HG02884 (cell line): Measurements from ENCODE around the gene GGACT.

Experiments
- ATAC-seq: cut with Tn5 transposase; IDR thresholded peaks from one replicate; pipeline ENCODE4 v1.9.1; 2021; ENCODE audit warnings: mild to moderate bottlenecking, moderate library complexity; ENCODE audit not compliant: unreplicated experiment

Gene GGACT

GRCh38 chr13:100483841-100484381, 104.7 kb downstream of the GGACT start:
- no peak for ATAC-seq

GRCh38 chr13:100483139-100483538, 105.5 kb downstream of the GGACT start:
- ATAC-seq = no peak

DNA sequence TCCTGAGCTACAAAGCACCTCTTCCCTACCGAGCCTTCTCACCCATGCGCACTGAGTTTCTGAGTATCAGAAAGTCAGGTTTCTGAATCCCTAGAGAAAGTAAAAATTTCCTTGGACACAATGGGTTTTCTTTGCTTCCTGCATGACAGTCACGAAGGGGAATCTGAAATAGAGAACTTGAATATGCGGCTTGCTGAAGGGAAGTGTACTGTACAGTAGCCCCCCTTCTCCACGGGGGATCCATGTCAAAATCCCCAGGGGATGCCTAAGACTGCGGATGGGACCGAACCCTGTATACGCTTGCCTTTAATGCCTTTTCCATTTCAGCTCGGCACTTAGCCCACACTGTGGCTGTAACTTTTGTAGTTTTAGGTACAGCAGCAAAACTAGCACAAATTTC, 107.9 kb downstream of the GGACT start:
- no peak for ATAC-seq
